NCI-H2171 (cell line): ENCODE data around the gene MERTK.
"Not testable (repeated sequence)": the region's sequence is repeated elsewhere in the genome, so short reads cannot be mapped to it uniquely, and the experiment has no call there.

Source experiments
- DNase-seq: peaks from one replicate; lab custom pipeline; 2025; lab: John Stamatoyannopoulos, UW

Gene MERTK

DNA sequence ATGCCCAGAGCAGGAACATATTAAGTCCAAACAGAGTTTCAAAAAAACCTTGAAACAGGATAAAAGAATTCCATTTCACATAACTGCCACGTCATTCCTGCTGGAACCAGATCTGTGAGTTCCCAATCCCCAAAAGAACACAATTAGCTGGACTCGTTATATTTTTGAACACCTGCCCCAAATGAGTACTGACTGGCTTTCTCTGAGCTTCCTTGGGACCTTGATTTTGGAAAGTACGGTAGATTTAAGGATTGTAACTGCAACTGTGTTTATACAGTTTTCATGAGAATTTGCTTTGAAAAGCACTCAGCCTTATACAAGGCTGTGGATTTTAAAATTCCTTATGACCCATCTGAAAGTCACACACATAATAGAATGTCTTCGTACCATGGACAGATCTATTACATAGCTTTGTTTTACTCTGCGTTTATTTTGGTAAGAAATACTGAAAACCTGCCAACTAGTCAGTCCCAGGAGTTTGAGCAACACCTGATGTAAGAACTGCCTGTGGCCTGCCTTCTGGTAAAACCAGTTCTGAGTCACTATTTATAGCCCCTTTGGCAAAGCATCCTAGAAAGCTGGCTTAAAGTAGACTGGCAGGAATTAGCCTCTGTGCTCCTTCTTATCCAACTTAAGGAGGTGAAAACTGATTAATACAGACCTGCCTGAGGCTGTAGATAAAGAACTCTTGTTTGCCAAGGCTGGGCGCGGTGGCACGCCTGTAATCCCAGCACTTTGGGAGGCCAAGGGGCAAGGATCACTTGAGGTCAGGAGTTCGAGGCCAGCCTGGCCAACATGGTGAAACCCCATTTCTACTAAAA, 48.1 kb downstream of the MERTK start:
- DNase-seq = no peak

DNA sequence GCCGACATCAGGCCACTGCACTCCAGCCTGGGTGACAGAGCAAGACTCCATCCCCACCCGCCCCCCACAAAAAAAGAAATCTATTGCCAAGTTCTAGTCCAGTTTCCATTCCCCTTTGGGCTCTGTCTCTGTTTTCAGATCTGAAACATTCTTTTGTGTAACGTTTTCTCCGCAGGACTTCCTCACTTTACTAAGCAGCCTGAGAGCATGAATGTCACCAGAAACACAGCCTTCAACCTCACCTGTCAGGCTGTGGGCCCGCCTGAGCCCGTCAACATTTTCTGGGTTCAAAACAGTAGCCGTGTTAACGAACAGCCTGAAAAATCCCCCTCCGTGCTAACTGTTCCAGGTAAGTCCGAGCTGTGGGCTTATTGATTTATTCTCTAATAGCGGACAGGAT, 48.8 kb downstream of the MERTK start:
- no peak for DNase-seq

DNA sequence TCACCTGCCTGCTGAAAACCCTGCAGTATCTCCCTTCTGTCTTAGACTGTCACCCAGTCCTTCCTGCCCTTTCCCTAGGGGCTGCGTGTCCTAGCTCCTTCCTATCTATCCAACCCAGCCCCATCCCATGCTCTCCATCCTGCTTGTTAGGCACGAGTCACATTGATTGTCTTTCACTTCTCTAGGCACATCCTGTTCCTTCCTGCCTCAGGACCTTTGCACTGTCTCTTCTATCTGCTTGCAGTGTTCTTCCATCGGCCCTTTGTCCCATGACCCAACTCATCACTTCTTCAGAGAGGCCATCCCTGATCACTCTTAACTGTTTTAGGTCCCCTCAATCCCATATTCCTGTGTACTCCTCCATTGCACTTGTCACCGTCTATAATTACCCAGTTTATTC, 50.4 kb downstream of the MERTK start:
- DNase-seq = no peak

DNA sequence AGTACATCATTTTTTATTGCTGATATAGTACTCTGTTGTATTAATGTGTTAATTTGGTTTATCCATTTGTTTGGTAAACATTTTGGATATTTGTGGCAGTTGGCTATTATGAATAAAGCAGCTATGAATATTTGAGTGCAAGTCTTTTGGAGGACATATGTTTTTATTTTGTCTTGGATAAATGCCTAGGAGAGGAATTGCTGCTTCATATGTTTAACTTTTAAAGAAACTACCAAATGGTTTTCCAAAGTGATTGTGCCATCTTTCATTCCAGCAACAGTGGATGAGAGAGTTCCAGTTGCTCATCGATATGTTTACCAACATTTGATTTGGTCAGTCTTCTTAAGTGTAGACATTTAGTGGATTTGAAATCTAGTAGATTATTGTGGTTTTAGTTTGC, 51.8 kb downstream of the MERTK start:
- DNase-seq = no peak

DNA sequence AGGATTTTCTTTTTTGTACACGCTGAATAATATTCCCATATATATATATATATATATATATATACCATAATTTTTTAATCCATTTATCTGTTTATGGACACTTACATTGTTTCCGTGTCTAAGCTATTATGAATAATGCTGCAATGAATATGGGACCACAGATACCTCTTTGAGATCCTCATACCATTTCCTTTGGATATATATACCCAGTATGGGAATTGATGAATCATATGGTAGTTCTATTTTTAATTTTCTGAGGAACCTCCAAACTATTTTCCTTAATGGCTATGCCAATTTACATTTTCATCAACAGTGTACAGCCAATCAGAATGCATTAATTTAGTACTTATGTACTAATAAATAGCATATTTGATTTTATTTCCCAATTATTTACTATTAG, 53.1 kb downstream of the MERTK start:
- no peak for DNase-seq

DNA sequence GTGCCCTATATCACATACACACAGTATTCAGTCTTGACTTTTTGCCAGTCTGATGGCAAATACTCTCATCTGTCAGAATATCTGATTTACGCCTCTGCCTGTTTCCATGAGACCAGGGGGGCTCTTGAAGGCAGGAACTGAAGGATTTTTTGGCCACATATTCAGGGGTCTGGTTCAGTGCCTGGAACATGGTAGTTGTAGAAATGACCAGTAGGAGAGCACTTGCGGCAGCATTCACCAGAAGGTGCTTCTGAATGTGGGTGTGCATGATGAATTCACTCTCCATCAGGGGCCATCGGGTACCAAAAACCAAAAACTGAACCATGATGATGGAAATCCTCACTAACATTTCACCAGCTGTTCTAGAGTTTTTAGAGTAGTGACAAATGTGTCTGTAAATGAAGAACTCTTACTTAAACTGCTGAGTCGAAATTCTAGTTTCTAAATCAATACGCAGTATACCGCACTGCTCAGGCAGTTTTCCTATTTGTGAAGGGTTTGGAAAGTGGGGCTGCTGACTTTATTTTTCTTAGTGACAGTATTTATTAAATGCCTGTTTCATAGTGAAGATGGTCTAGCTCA, 54.6 kb downstream of the MERTK start:
- DNase-seq = no peak

DNA sequence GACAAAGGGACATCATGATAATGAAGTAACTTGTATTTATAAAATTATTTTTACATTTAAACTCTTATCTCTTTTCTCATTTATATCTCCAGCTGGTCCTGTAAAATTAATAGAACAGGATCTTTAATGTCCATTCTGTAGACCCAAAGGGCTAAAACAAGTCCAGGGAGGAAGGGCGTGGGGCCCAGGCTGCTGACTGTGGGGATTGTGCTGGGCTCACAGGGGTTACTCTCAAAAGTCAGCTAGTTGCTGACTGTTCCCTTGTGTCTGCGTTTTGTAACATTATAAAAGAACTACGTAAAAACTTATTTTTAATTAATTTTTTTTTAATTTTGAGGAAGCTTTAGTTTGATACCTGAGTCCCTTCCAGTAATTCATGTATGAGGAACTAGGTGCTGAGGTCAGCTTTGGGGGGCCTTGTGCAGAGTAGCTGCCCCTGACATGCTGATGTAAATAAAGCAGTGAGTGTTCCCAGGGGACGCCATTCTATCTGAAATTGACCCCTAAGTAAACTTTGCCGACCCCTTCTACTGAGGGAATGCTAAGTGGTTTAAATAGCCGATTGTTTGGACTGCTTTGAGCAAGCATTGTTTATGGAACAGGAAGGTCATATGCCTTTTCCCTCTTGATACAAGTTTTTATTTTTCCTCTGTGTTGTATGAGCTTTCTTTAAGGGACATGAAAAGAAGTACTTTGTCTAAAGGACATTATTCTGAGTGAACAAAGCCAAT, 56.4 kb downstream of the MERTK start:
- DNase-seq = no peak

DNA sequence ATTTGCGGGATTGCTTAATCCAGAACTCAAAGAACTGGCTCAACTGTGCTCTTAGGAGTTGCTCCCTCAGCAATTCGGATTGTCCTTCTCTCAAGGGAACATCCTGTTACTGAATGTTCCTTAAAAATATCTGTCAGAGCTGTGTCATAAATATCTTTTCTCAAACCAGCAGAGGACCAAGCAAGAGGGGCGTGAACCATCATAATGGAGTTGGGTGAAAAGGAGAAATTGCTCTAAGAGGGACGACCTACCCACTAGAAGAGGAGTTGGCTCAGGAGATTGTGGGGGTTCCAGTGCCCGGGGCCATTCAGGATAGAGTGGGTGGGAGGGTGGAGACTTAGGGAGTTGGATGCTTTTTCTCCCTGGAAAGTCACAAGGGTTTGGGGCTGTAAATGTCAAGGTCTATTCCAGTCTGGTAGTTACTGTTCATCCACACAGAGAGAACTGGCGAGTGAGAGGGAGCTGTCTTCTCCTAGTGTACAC, 59.5 kb downstream of the MERTK start:
- DNase-seq = no peak

DNA sequence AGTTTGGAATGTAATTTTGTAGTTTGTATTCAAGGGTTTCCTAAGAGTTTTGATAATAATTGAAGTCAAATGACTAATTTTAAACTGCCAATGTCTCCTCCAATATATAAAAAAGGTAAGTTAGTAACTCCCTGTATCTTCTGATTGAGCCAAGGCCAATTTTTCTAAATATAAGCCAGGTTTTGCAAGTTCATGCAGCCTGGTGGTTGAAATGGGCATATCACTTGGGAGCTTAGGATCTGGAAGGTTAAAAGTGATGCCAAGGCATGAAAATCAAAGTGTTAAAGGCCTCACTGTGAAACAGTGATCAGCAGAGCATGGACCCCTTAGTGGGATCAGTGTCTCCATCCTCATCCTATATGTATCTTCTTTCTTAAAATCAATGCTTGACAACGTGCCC, 60.5 kb downstream of the MERTK start:
- no peak for DNase-seq

DNA sequence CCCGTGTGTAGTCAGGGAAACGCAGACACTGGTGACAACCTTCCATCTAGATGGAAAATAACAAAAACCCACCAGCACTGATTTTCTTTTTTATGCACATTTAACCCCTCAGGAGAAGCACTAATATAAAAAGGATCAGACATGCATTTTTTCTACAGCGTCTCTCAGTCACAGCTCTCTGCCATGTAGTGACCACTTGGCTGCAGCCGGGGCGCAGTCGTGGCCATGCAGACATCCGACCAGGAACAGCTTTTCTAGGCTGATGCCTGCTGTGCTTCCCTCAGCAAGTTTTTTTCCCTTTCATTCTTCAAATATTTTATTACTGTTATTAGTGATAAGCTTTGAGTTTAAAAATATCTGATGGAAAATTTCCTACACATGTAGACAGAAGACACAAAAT, 63.3 kb downstream of the MERTK start:
- no peak for DNase-seq

DNA sequence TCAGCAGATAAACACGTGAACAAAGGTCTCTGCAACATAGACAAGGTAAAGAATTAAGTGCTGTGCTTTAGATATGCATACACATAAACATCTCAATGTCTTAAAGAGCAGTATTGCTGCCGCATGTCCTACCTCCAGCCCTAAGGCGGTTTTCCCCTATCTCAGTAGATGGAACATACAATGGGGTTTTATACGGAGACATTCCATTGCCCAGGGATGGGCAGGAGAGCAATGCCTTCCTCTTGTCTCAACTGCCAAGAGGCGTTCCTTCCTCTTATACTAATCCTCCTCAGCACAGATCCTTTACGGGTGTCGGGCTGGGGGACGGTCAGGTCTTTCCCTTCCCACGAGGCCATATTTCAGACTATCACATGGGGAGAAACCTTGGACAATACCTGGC, 64.7 kb downstream of the MERTK start:
- DNase-seq = not testable (repeated sequence)

DNA sequence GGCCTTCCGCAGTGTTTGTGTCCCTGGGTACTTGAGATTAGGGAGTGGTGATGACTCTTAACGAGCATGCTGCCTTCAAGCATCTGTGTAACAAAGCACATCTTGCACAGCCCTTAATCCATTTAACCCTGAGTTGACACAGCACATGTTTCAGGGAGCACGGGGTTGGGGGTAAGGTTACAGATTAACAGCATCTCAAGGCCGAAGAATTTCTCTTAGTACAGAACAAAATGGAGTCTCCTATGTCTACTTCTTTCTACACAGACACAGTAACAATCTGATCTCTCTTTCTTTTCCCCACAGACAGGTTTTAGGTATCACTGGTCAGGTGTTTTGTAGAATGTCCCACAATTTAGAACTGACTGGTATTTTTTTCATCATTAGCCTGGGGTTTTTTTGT, 65.1 kb downstream of the MERTK start:
- DNase-seq = not testable (repeated sequence)

DNA sequence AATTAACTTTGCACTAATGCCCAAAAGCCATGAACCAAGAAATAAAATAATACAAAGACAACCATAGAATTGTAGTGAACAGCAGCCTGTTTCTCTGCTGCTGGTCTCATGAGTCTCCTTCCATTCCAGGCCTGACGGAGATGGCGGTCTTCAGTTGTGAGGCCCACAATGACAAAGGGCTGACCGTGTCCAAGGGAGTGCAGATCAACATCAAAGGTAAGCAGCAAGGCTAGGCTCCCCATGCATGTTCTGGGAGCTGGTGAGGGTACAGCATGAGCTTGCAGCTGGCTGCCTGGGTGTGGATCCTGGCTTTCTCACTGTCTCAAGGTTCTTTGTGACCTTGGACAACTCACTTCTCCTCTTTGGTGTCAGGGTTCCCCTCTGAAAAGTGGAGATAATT, 66.7 kb downstream of the MERTK start:
- no peak for DNase-seq

DNA sequence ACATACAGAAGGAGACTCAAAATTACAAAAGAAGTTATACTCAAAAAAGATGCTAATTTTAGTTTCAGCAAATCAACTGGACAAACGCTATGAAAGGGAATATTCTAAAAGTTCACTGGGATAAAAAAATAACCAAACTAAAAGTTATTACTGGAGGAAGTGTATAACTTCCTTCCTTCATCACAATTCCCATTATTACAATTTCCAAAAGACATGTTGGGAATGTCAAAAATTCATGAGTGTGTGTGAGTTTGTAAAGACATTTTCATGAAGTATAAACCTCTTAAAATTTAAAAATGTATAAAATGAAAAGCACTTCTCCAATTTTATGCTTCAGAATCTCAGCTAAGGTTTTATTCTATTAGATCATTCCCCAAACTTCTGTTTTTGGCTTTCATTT, 67.8 kb downstream of the MERTK start:
- no peak for DNase-seq

DNA sequence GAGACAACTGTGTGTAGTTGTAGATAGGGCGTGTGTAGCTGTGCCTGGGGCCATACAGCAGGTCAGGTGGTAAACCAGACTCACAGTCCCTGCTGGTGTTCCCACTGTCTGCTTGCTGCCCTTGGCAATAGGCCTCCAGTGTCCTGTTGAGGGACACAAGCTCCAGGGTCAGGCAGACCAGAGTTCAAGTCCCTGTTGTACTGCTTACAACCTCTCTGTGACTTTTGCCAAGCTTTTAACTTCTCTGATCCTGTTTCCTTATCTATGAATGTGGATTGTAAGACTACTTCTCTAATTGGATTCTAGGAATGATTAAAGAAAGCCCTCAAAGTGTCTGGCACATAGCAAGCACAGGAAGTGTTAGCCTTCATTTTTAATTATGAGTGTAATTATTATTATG, 68.6 kb downstream of the MERTK start:
- no peak for DNase-seq

DNA sequence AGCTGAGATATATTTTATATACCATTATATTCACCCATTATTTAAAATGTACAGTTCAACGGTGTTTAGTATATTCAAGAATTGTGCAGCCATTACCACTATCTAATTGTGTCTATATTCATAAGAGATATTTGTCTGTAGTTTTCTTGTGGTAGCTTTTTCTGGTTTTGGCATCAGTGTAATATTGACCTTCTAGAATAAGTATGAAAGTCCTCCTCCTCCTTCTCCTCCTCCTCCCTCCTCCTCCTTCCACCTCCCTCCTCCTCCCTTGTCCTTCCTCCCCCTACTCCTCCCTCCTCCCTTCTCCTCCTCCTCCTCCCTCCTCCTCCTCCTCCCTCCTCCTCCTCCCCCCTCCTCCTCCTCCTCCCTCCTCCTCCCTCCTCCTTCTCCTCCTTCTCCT, 72.0 kb downstream of the MERTK start:
- no peak for DNase-seq

DNA sequence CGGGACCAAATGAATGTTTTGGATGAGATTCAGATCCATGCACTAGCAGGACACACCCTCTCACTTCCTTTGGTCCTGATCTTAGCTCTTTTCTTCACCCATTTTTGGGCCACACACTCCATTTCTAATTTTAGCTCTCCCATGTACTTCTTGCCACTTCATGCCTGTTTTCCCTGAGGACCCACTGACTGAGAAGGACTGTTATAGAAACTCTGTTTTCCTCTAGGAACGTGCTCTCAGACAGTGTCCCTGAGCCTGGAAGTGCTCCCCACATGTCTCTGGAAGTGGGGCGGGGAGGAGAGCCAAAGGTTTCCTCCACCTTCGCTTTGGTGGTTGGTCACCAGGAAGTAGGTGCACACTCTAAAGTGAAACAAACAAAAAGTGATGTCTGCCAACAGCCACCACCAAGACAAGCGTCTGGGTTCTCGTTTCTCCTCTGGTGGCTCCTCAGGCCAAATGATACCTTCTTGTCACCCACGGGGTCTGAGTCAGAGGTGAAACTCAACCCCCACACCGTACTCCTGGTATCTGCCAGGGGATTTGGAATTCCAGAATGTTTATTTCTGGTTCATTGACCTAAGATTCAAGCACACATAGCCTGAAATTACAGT, 74.7 kb downstream of the MERTK start:
- DNase-seq = peak; percentile 9

DNA sequence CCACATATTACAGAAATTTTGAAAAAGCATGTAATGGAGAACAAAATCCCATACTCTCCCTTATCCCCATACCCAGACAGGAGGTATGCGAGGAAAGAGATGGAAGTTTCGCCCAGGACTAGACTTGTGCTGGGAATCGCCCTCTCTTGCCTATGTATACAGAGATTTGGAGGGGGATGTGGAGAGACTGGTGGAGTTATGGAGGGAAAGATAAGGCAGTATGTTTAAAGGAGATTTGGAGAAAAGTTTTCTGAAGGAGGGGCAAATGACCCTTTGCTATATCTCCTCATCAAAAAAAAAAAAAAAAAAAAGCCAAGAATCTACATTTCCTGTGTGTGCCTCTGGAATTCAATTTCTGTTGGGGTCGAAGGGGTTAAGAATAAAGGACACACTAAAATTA, 75.3 kb downstream of the MERTK start:
- DNase-seq = no peak

DNA sequence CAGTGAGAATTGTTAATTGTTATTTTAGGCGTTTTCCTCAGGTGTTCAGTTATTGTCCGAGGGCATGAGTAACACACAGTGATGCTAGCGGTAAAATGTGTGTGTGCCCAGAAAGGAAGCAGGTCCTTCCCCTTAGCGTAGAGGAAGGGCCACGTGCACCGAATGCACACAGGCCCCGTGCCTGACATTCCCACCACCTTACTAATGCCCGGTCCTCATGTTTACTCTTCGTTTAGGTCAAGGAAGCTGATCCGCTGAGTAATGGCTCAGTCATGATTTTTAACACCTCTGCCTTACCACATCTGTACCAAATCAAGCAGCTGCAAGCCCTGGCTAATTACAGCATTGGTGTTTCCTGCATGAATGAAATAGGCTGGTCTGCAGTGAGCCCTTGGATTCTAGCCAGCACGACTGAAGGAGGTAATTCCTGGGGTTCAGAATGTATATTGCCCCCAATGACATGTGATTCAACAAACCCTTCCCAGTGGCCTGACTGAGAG, 76.7 kb downstream of the MERTK start:
- DNase-seq = no peak

DNA sequence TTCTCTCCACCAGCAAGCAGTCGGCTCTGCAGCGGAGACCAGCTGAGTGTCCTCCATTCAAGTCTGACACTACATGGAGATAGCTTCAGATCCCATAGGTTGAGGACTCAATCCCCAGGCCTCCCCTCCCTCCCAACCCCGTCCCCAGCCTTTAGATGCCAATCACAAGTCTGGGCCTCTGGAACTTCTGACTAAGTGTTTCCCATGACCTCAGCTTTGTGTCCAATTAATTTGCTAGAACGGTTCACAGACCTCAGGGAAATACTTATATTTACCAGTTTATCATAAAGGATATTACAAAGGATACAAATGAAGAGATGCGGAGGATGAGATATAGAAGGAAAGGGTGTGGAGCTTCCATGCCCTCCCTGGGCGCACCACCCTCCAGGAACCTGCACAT, 77.4 kb downstream of the MERTK start:
- DNase-seq = no peak

DNA sequence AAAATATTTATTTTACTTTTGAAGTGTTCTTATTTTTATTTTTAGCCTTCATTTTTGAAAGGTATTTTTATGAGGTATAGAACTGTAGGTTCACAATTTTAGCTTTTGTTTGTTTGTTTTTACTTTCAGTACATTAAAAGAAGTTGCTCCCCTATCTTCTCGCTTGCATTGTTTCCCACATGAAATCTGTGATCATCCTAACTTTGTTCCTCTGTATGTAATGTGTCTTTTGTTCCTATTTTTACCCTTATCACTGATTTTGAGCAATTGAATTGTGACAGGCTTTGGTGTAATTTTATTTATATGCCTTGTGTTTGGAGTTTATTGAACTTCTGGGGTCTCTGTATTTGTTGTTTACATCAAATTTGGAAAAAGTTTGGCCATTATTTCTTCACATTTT, 78.8 kb downstream of the MERTK start:
- DNase-seq = no peak

DNA sequence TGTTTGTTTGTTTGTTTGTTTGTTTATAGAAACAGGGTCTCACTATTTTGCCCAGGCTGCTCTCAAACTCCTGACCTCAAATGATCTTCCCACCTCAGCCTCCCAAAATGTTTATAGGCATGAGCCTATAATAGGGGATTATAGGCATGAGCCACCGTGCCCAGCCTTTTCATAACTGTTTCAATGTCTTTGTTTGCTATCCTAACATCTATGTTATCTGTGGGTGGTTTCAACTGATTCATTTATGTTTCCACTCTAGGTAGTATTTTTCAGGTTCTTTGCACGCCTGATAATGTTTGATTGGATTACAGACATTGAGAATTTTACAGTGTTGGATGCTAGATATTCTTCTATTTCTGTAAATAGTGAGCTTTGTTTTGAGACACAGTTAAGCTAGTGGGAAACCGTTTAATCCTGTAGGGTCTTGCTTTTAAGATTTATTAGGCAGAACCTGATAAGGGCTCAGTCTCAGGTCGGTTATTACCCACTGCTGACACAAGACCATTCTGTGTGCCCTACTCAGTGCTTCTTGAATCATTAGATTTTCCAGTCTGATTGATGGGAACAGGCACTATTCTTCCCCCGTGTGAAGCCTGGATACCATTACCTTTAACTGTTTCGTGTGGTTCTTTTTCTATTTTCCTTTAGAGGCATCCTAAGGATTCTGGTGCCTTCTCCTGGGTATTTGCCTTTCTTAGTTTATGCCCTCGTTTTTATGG, 80.2 kb downstream of the MERTK start:
- no peak for DNase-seq
